HG02884 (cell line): ENCODE results near the gene NSUN3.
"Not testable (repeated sequence)": the region's sequence is repeated elsewhere in the genome, so short reads cannot be mapped to it uniquely, and the experiment has no call there.

ENCODE experiments used
- ATAC-seq: cut with Tn5 transposase; IDR thresholded peaks from one replicate; pipeline ENCODE4 v1.9.1; 2021; ENCODE audit warnings: mild to moderate bottlenecking, moderate library complexity; ENCODE audit not compliant: unreplicated experiment

Gene NSUN3

DNA sequence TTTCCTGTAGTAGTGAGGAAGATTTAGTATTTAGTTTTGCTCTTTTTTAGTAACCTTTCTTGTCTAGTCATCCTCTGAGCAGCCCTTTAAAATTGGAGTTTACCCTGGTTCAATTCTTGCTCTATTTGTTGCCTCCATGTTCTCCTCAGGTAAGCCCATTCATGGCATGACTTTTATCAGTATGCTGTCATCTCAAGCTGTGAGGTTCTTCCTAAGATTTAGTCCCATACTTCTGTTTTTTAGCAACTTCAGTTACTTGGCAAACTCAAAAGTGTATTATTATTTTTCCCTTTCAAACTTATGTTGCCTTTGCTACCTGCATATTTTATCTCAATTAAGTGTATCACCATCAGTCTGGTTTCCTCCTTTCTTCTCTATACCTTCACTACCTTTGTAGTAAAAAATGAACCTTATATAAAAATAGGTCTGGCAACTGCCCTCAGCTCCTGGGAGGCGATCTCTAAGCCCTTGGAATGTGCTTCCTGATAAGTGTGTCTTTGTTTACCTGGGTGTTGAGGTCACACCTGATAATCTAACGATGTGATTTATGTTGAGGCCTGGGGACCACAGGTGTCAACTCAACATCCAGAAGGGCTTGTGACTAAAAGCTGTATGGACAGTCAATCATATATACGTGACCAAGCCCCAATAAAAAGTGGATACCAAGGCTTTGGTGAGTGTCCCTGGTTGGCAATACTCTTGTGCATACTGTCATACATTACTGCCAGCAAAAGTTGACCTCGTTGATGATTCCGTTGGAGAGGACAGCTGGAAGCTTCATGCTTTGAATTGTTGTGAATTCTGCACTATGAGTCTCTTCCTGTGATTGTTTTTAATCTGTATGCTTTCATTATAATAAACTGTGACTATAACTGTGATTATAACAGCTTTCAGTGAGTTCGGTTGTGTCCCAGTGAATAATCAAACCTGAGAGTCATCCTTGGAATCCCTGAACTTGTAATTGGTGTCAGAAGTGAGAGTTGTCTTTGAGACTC lies 3.9 kb downstream of the NSUN3 start:
- no peak for ATAC-seq

DNA sequence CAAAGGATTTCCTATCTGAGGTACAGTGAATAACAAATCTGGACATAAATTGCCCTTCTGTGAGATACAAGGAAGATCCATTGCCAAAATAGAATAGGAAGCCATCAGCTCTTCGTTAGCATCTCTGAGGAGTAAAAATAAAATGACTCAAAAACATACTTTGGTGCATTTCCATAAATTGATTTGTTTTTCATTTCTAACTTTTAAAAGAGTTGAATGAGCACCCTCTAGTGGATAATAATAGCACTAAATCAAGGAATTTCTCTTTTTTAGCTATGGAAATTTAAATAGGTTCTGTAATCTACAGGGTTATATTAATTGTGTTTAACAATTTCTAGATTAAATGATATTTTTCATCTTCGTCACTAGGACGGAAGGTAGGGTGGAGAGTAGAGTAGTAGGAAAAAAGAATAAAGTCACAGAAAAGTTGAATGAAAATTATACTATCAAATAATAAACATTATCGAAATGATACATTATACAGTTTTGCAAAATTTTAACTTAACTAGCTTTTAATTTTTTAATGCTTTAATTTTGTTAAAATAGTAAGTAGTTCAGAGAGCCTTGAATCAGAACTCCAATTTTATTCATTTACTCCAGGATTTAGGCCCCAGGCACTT lies 6.4 kb downstream of the NSUN3 start:
- no peak for ATAC-seq

DNA sequence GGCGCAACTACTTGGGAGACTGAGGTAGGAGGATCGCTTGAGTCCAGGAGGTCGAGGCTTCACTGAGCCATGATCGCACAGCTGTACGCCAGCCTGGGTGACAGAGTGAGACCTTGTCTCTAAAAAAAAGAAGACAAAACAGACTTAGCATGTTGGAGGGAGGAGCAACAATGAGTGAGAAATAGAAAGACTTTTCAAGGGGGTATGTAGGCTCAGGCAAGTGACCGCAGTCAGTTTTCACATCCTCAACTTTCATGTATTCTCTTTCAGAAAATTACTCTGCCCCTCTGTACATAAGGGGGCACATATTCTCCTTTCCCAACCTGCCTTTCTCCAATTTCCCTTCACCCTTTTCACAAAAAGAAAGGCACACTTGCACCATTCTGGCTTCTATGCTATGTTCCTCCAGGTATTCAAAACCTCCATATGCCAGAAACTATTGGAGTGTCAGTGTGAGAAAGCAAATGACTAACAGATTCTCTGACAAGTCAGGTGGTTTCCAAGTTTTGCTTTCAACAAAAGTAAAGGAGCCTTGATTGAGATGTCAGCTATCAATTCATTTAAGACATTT lies 7.6 kb downstream of the NSUN3 start:
- peak; percentile 62 for ATAC-seq

DNA sequence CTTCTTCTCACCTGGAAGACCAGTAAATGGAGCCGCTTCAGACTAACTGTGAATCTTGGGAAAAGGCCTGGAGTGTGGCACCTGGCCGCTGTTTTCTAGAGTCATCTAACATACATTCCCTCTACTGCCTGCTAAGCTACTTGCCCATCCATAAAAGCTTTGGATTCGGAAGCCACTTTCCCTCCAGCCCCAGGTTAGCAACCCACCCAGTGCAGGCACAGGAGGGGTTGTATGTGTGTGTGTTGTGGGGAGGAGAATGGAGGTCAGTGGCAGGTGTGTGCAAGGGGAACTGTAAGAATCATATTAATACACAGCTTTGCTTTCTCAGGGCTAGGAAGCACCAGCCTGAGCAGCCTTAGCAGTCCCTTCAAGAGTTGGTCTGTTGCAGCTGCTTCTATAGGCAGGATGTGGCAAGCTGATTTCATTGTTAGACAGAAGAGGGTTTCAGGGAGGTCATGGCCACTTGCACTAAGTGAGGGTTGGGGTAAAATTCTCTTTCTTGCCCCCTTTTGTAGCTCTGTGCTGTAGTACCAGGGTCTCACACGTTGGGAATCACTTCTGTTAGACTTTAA lies 8.9 kb downstream of the NSUN3 start:
- ATAC-seq, result peak; percentile 55

DNA sequence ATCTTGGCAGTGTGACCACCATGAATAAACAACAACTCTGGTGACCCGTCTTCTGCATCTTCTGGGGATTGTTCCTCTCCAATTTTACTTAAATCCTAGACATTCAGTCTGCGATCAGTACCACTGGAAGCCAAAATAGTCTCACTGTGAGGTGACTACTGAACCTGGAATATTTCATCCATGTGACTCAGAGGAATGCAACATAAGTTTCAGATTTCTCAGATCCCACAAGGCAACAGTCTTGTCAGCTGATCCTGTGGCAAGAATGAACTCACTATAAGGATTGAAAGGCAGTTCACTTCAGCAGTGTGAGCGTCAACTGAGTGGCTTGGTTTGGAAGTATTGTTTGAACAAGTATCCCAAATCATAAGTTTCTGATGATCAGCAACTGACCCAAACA lies 13.2 kb downstream of the NSUN3 start:
- no peak for ATAC-seq

DNA sequence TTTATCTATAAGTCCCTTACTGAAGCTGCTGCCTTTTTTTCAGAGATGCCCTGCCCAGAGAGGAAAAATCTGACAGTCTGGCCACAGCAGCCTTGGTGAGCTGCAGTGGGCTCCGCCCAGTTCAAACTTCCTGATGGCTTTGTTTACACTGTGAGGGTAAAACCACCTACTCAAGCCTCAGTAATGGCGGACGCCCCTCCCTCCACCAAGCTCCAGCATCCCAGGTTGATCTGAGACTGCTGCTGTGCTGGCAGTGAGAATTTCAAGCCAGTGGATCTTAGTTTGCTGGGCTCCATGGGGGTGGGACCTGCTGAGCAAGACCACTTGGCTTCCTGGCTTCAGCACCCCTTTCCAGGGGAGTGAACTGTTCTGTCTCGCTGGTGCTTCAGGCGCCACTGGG lies 17.7 kb downstream of the NSUN3 start:
- ATAC-seq, result not testable (repeated sequence)

DNA sequence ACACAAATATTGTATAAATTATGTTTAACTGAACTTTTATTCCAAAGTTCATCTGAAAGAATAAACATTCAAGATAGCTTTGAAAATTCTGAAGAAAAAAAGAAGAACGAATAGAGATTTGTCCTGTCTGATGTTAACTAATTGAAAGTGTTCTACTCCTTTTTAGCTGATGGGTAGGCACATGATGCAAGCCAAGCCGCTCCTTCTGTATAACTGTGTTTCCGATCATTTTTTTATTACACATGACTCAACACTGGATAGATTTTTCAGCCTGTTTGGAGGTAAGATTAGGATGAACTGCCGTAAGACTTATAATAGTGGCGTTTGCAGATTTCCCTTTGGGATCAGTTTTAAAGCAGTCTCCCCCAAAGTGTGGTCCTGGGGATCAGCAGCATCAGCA lies 19.0 kb downstream of the NSUN3 start:
- no peak for ATAC-seq

DNA sequence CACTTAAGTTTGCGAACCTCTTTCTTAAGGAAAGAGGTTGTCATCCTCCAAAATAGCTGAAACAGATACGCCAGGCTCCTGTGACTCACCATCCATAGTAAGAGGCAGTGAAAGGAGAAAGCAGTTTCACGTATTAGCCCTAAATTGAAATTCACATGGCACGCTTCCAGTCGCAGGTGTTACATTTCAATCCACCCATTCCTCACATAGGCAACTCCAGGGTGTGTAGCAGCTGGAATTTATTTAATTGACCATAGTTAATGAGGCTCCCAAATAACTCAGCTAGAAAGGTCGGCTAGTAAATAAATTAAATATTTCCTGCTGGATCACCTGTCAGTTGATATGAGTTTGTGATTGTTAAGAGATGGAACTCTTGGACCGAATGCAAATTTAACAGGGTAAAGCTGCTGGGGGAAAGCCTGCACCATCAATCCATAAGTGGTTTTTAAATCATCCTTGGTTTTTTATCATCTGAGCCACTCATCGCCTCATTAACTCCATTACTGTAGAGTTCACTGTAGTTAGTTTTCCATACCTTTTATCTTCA lies 19.6 kb downstream of the NSUN3 start:
- ATAC-seq, result no peak

DNA sequence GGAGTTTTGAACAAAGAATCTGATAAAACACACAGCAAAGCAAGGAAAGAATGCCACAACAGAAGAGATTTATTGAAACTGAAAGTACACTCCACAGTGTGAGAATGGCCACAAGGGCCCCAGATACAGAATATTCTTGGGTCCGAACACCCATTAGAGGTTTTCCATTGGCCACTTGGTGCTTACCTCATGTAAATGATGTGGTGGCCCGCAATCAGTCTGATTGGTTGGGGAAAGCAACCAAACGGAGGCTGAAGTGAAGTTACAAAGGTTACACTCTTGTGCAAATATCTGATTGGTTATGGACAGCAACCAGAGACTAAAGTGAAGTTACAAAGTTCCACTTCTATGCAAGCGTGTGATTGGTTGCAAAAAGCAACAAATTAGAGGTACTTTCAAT lies 20.4 kb downstream of the NSUN3 start:
- peak; percentile 59 for ATAC-seq

DNA sequence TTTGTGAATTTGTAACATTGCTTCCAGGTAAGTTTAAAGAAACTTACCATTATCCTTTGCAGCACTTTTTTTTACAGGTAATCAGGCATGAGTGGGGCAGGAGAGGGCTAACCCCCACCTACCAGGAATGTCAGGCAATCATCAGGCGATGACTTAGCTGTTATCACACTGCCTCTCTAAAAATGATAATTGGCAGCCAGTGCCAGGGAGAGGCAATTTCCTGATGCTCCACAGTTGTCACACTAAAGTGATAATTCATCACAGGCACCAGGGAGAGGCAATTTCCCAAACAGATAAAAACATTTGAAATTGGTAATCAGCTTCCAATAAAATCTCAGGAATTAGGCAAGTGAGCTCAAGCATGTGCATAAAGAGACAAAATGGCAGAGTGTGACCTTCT lies 26.3 kb downstream of the NSUN3 start:
- ATAC-seq, result no peak

DNA sequence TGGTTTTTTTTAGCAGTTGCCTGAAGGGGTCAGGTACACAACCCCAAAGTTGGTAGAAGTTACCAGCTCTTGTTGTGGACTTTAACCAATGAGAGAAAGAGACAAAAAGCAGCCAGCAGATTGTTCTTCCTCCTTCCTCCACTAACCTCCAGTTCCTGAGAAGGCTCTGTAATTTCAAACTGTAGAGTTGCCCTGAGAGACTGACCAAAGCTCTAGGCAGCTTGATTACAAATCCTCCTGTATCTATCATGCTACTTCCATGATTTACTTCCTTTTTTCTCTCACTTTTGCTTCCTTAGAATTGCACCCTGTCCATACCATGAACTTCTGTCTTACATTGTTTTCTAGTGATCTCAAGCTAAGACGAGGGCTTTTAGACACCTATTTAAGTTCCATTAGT lies 29.2 kb downstream of the NSUN3 start:
- no peak for ATAC-seq

DNA sequence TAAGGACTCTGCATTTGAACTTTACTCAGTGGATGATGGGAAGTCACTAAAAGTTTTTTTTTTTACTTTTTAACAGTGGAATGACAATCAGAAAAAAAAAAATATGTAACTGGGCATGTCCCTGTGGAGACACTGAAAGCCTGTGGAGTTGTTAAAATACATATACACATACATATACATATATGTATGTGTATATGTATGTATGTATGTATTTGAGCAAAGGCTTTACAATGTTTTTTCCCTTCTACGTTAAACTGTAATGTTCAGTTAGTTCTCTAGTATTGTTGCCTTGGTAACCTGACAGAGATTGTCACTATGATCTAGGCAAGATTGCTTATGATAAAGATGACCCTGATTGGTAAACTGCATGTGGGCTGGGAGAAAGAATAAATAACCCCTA lies 30.3 kb downstream of the NSUN3 start:
- no peak for ATAC-seq

DNA sequence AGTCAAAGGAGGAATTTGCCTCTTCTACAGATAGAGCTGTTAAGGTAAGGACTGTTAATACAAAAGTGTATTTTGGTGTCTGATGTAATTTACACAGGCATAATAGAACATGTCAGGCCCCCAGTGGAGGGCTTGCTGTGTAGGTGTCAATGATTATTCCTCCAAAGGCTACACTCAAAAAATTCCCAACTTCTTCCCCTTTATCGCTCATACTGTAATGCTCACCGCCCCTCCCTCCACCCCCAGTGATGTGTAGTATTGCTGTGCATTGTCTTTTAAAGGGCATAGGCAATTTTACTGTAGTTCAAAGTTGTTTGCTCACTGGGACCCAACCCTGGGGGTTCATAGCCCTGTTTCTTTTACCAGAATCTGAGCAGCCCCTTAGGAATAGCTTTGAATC lies 32.2 kb downstream of the NSUN3 start:
- ATAC-seq, result no peak

DNA sequence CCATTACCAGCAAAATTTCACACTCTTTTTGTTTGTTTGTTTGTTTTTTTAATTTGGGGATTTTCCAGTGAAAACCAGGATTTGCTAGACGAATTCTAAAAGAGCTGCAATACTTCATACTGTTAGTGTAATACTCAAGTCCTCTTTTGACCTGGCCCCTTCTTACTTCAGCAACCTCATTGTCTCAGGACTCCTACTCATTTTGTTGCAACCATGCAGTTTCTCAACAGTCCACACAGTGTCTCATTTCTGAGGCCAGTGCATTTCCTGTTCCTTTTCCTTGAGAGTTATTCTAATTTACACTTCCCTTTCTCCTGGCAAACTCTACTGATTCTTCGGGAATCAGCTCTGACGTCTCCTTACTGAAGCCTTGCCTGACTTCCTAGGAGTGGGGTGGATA lies 35.6 kb downstream of the NSUN3 start:
- ATAC-seq, result no peak

DNA sequence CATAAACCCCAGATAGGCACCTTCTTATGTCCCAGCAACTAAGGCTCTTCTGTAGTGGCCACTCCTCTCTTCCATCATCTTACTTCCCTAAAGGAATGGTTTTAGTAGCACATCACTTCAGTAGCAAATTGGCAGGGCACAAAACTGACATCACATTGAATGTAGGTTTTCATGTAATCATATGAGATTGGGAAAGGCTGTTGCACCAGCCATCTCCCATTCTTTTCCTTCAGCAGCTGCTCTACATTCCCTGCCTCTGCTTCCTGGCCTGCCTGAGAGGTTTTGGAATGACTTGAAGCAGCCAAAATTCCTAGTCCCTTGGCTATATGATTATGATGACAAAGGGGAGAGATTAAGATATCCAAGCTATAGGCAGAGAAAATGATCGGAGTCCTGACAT lies 36.5 kb downstream of the NSUN3 start:
- no peak for ATAC-seq

DNA sequence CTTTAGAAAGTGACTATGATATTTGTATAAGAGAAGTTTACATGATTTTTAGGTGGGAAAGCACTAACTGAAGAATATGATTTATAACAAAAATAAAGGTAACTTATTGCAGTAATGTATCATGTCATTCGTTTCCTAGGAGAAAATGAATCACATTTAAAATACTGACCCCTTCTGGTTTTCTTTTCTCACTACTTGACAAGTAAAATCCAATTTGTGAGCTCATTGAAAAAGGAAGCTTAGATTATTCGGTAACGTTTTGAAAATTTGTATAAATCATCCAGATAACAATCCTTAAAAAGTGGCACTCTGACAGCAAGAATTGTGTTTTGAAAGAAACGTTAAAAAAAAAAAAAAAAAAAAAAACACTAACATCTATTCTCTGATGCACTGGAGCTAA lies 39.0 kb downstream of the NSUN3 start:
- no peak for ATAC-seq

DNA sequence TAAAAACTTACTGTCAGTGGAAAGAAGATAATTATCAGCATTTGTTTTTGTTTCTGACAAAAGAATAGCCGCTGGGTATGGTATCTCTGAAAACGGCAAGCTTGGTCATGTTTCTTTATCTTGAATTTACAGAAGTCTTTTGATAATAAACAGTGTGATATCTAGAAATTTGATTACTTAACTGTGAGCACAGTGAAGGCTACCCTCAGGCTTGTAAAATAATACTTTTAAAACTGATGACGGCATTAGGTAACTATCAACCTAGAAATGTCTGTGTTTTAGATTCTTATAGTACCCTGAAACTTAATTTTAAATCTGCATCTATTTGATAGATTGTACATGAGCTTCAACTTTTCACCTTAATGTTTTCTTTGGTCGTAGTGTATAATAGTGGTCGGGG lies 43.4 kb downstream of the NSUN3 start:
- ATAC-seq, result no peak

DNA sequence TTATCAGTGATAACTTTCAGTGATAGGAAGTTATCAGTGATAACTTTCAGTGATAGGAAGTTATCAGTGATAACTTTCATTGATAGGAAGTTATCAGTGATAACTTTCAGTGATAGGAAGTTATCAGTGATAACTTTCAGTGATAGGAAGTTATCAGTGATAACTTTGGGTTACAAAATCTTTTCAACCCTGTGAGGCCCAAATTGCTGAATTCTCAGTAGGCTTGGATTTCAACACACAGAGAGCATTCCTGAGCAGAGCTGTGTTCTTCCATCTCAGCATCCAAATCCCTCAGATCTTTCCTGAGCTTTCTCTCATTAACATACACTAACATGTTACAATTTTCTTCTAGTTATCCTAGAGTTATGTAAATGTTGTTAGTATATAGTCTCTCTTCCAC lies 47.4 kb downstream of the NSUN3 start:
- ATAC-seq, result not testable (repeated sequence)

DNA sequence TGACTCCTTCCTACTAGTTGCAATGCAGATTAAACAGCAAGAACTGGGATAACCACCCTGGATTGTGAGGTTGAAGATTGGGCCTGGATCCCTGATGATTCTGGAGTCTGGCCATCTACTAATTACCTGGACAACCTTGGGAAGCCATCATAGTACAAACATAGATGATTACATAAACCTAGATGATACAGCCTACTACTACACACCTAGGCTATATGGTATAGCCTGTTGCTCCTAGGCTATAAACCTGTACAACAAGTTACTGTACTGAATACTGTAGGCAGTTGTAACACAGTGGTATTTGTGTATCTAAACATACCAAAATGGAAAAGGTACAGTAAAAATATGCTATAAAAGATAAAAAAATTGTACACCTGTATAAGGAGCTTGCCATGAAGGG lies 48.0 kb downstream of the NSUN3 start:
- no peak for ATAC-seq

DNA sequence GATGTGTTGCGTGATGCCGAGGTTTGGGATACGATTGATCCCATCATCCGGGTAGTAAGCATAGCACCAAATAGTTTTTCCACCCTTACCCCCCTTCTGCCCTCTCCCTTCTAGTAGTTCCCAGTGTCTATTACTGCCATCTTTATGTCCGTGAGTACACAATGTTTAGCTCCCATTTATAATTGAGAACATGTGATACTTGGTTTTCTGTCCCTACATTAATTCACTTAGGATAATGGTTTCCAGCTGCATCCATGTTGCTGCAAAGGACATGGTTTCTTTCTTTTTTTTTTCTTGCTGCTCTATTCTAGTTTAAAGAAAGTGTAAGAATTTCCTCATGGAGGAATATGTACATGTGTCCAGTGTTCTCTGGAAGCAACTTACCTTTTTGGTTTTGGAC lies 51.8 kb downstream of the NSUN3 start:
- ATAC-seq, result no peak

DNA sequence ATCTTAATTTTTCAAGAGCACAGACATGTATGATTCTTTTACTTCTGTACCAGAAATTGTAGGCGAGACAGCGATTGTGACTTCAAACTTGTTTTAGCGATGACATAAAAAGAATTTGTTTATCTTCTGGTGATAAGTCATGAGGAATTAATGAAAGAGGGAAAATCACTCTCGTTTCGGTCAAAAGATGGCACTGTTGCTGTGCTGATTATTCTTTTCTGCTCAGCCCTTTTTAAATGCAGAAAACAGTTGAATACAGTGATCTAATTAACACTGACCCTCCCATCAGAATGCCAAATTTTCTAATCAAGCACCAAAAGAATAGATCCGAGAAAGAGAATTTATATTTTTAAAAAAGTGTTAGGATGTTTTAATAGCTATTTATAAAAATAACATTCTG lies 52.6 kb downstream of the NSUN3 start:
- ATAC-seq, result no peak
